Panc1 (cell line): ENCODE data around the gene ETF1. TPM values are rescaled to one million over a fixed set of nuclear protein-coding genes. Genes with fewer than 3 reads are reported as not detected.

Source experiments
- ATAC-seq: fragments of 200-7000 bp; cut with Tn5 transposase; 2 replicates; pipeline ENCODE4 v1.9.1; 2020; ENCODE audit warnings: mild to moderate bottlenecking, moderate library complexity
- Bru-seq: library from RNA; stranded (reverse); fragments of 400-500 nt; gene quantifications from one replicate; lab custom pipeline; 2021; lab: Mats Ljungman, UMichigan
- BruChase-seq, 2 experiments: library from RNA; stranded (reverse); fragments of 400-500 nt; gene quantifications; one replicate each; lab custom pipeline; 2021; lab: Mats Ljungman, UMichigan
- BruUV-seq: library from RNA; stranded (reverse); fragments of 400-500 nt; replicated peaks from 2 replicates; lab custom pipeline; 2021; lab: Mats Ljungman, UMichigan
- CTCF ChIA-PET: fragments of 300-600 bp; sonication (Branson Sonifier 250); formaldehyde crosslinking; loops from one replicate; lab custom pipeline; 2022; ENCODE audit warnings: antibody characterized with exemption; lab: Charles Lee
- POLR2A ChIA-PET: fragments of 300-600 bp; sonication (Branson Sonifier 250); formaldehyde crosslinking; loops from one replicate; lab custom pipeline; 2022; ENCODE audit warnings: antibody characterized with exemption; lab: Charles Lee
- DNase-seq: peaks from one replicate; pipeline ENCODE4 v3.0.0-alpha.2; 2010; ENCODE audit warnings: low read depth, low spot score
- H3K27ac ChIP-seq: 2 replicates; pipeline ENCODE4 v1.5.1; 2011; ENCODE audit warnings: mild to moderate bottlenecking, low read length, inconsistent platforms
- H3K27me3 ChIP-seq: fragments of 200-500 bp; sonication (Bioruptor generic); 2 replicates; pipeline ENCODE4 v1.6.0; 2014; ENCODE audit warnings: low read length, inconsistent platforms; ENCODE audit not compliant: control insufficient read depth, insufficient read depth
- H3K36me3 ChIP-seq: fragments of 200-500 bp; sonication (Bioruptor generic); 2 replicates; pipeline ENCODE4 v1.5.1; 2014; ENCODE audit warnings: inconsistent platforms, mild to moderate bottlenecking, low read length, moderate library complexity; ENCODE audit not compliant: control insufficient read depth, insufficient read depth
- H3K4me1 ChIP-seq: 2 replicates; pipeline ENCODE4 v1.5.1; 2011; ENCODE audit warnings: inconsistent platforms, mild to moderate bottlenecking, low read length, moderate library complexity; ENCODE audit not compliant: control insufficient read depth, insufficient read depth
- H3K4me3 ChIP-seq, 2 experiments: 2 replicates each; pipeline ENCODE4 v1.5.1; 2011 to 2012; ENCODE audit warnings: low read depth in 2 of 2, low read length in 2 of 2, mild to moderate bottlenecking in 2 of 2, inconsistent platforms in 1 of 2, moderate library complexity in 1 of 2
- H3K9me3 ChIP-seq: fragments of 200-500 bp; sonication (Bioruptor generic); 2 replicates; pipeline ENCODE4 v1.5.1; 2014; ENCODE audit warnings: low read depth, mild to moderate bottlenecking, inconsistent platforms, low read length, moderate library complexity; ENCODE audit not compliant: control insufficient read depth, insufficient read depth
- POLR2AphosphoS5 ChIP-seq: IDR thresholded peaks from 2 replicates; pipeline ENCODE4 v1.6.1; 2012; ENCODE audit warnings: mild to moderate bottlenecking, low read depth, low read length, moderate library complexity
- SIN3A ChIP-seq: IDR thresholded peaks from 2 replicates; pipeline ENCODE4 v1.6.1; 2012; ENCODE audit warnings: low read depth, mild to moderate bottlenecking, low read length, moderate library complexity, borderline replicate concordance; ENCODE audit not compliant: insufficient read depth
- TCF7L2 ChIP-seq: IDR thresholded peaks from 2 replicates; pipeline ENCODE4 v1.6.1; 2011; ENCODE audit warnings: mild to moderate bottlenecking, low read depth, low read length, inconsistent platforms
- in situ Hi-C: cut with HindIII; loops from 2 replicates; pipeline ENCODE4 v1.10.0; 2016; ENCODE audit warnings: low sequenced_read_pairs, low pct_unique_long_range_greater_than_20kb
- intact Hi-C: fragments of 100-400 bp; cut with micrococcal nuclease; formaldehyde crosslinking; loops from one replicate; pipeline ENCODE4 v1.10.0; 2022; ENCODE audit not compliant: unreplicated experiment
- long read RNA-seq: library from polyadenylated mRNA; unstranded; transcript quantifications from one replicate; pipeline ENCODE4 v2.0.0, GENCODE V29; 2021; ENCODE audit not compliant: unreplicated experiment
- polyA plus RNA-seq: library from polyadenylated mRNA; unstranded; fragments of >200 nt; gene quantifications from one replicate; pipeline ENCODE4 v1.2.1, GENCODE V29; 2012; ENCODE audit warnings: missing spikeins; ENCODE audit not compliant: insufficient read length
- total RNA-seq: library from RNA; stranded (reverse); gene quantifications from one replicate; pipeline ENCODE4 v1.2.1, GENCODE V29; 2021; ENCODE audit not compliant: unreplicated experiment
- TF ChIP-seq, protein P1 (sequence below), 2 experiments: IDR thresholded peaks; 2 replicates each; pipeline ENCODE4 v1.6.1; 2011 to 2012; ENCODE audit warnings: low read depth in 2 of 2, control low read depth in 1 of 2, low read length in 1 of 2, mild to moderate bottlenecking in 1 of 2, moderate library complexity in 1 of 2; ENCODE audit not compliant: insufficient read depth in 1 of 2

ETF1 gene
- total RNA-seq (168 TPM), Bru-seq, nascent RNA (percentile 97 among the genes with signal in this experiment), BruChase-seq, experiment 1, labeled RNA remaining after a 2-hour chase (percentile 97 among the genes with signal in this experiment), BruChase-seq, experiment 2, labeled RNA remaining after a 6-hour chase (percentile 98 among the genes with signal in this experiment)
- polyA plus RNA-seq, result 82.6 TPM
- long read RNA-seq, transcript ETF1-201 (11 exons, 3,742 nt), result major isoform, 177 of 227 reads
- long read RNA-seq, partial matches to known transcripts, result 18 of 227 reads
- long read RNA-seq, other reads (novel, unspliced or antisense), result 31 of 227 reads

DNA sequence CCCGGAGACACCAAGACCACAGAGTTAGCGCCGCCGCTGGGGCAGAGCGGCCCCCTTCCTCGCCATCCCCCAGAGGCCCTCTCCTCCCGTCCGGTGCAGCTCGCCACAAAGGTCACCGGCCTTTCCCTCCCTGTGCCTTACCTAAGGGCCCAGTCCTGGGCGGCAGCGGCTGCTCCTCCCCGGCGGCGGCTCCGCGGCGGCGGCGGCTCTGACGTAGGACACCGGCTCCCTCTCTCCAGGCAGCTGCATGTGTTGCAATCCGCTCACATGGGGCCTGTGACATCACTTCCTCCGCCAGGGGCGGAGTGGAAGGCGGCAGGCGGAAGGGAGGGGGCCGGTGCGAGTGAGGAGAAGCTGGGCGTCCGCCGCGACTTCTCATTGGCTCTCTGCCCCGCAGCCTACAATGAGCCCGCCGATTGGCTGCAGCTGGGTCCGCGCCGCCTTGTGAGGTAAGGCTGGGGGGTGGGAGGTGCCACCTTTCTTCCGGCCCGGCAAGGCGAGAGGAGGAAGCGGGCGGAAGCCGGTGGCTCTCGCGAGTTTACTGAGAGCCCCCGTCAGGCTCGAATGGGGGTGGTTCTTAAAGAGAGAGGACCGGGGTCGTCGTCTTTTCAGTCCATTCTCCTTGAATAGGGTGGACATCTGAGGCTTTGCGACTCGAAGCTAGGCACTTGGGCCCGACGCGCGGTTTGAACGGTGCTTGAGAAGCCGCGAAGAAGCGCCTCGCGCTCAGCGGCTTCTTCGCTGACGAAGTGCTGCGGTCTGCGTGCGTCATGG is at the start of gene ETF1:
Gene ETF1 (minus strand): TSS at position 281 of the 774 bp plus-strand sequence. CDS start 318 bp downstream, outside the sequence.
- Histone ChIP-seq H3K27ac (peak within 1 kb of the TSS; percentile 95), H3K36me3 (peaks cover 42% of the 10 kb centered on the region), H3K27me3 (no peaks in the 10 kb centered on the region), H3K4me3 (peak within 1 kb of the TSS; percentile 90 to 97), H3K4me1 (peaks cover 37% of the 10 kb centered on the region), H3K9me3 (no peaks in the 10 kb centered on the region)
- no TSS peak for BruUV-seq
- in situ Hi-C loops (no loop called here), intact Hi-C loops (no loop called here)
- peak; percentile 48; the same call in 1 of the 2 replicates for TF ChIP-seq TCF7L2
- TF ChIP-seq, protein P1, sequence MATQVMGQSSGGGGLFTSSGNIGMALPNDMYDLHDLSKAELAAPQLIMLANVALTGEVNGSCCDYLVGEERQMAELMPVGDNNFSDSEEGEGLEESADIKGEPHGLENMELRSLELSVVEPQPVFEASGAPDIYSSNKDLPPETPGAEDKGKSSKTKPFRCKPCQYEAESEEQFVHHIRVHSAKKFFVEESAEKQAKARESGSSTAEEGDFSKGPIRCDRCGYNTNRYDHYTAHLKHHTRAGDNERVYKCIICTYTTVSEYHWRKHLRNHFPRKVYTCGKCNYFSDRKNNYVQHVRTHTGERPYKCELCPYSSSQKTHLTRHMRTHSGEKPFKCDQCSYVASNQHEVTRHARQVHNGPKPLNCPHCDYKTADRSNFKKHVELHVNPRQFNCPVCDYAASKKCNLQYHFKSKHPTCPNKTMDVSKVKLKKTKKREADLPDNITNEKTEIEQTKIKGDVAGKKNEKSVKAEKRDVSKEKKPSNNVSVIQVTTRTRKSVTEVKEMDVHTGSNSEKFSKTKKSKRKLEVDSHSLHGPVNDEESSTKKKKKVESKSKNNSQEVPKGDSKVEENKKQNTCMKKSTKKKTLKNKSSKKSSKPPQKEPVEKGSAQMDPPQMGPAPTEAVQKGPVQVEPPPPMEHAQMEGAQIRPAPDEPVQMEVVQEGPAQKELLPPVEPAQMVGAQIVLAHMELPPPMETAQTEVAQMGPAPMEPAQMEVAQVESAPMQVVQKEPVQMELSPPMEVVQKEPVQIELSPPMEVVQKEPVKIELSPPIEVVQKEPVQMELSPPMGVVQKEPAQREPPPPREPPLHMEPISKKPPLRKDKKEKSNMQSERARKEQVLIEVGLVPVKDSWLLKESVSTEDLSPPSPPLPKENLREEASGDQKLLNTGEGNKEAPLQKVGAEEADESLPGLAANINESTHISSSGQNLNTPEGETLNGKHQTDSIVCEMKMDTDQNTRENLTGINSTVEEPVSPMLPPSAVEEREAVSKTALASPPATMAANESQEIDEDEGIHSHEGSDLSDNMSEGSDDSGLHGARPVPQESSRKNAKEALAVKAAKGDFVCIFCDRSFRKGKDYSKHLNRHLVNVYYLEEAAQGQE (IDR thresholded peaks at IDR 0.05; ENCODE audit: insufficient read depth in 1 of 2, low read depth in 2 of 2, low read length in 1 of 2), result no peak
- TF ChIP-seq POLR2AphosphoS5, result peak; percentile 71
- TF ChIP-seq SIN3A, result 0 out of 2 replicates have a peak, but pooled peaks have one; percentile 56
- peak; percentile 95 for ATAC-seq
- DNase-seq, result peak; percentile 92
- CTCF ChIA-PET, result no interaction called here
- POLR2A ChIA-PET, result interaction anchor here (0.6 to 1.5 kb wide), 8 partner anchors 8 to 764 kb away, joined by 3 to 8 read pairs (median 4); no protein-coding TSS in a partner anchor

DNA sequence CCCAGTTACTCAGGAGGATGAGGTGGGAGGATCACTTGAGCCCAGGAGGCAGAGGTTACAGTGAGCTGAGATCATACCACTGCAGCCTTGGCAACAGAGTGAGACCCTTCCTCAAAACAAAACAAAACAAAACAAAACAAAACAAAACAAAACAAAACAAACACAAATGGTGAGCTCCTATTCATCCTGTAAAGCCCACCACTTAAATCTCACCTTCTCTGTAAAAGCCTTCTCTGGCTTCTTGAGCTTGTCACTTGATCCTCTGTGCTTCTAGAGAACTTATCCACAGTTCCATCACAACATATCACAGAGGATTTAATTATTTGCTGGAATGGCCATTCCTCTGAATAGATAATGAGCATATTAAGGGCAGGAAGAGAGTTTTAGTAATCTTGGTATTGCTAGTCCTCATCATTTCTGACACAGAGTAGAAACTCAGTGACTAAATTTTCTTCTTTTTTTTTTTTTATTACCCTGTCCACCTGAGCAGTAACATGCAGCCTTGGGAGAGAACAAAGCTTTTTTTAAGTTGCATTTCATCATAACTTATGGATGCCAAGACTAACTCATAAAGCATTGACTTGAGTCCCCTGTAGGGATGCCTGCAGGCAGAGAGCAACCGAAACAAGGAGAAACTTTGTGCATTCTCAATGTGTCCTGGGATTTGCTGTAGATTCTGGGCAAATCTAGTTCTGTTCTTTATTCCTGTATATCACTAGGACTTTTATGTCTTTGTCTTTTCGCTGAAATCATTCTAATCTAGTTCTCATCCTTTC is 45.2 kb upstream of the ETF1 start:
- Histone ChIP-seq H3K36me3 (no peaks in the 10 kb centered on the region), H3K9me3 (no peaks in the 10 kb centered on the region), H3K27ac (no peak overlapping the region), H3K27me3 (no peaks in the 10 kb centered on the region; the same call in 1 of the 2 replicates), H3K4me3 (no peak overlapping the region), H3K4me1 (no peaks in the 10 kb centered on the region)
- no peak for DNase-seq
- no TSS peak for BruUV-seq
- no peak for ATAC-seq
- in situ Hi-C loops (no loop called here), intact Hi-C loops (no loop called here)
- ChIA-PET POLR2A (interaction anchor here (0.5 kb wide), 1 partner anchor 234 kb away, joined by 3 read pairs; no protein-coding TSS in a partner anchor), CTCF (no interaction called here)
- TF ChIP-seq SIN3A, result no peak
- TF ChIP-seq TCF7L2, result no peak
- no peak for TF ChIP-seq POLR2AphosphoS5
